K562 (cell line): ENCODE measurements around the gene TNNI2. TPM values are rescaled to one million over a fixed set of nuclear protein-coding genes. Genes with fewer than 3 reads are reported as not detected.

Experiments used
- ATAC-seq: fragments of 200-7000 bp; cut with Tn5 transposase; 3 replicates; pipeline ENCODE4 v1.9.1; 2020; ENCODE audit warnings: moderate library complexity
- BruUV-seq: library from RNA; stranded (reverse); fragments of 400-500 nt; replicated peaks from 2 replicates; lab custom pipeline; 2021; lab: Mats Ljungman, UMichigan
- CTCF ChIA-PET: fragments of 300-600 bp; formaldehyde crosslinking; extraction: SDS; loops from one replicate; lab custom pipeline; 2021; ENCODE audit warnings: low intra/inter-chr PET ratio; lab: Yijun Ruan, JAX
- POLR2A ChIA-PET: fragments of 300-600, 350-650 bp; sonication (Branson Sonifier 250); formaldehyde crosslinking; extraction: SDS; loops from one replicate; lab custom pipeline; 2021; ENCODE audit warnings: antibody characterized with exemption, inconsistent platforms; lab: Yijun Ruan, JAX
- DNase-seq, 4 experiments: peaks; one replicate each; pipeline versions ENCODE4 v3.0.0 to v3.0.0-alpha.2; 2011 to 2018; ENCODE audit warnings: low spot score in 3 of 4, mixed read lengths in 3 of 4; ENCODE audit errors: extremely low read depth in 1 of 4
- FAIRE-seq: peaks from 2 replicates; lab custom pipeline; 2011; peaks lifted over from hg19 to GRCh38; lab: Jason Lieb, UNC
- H2AFZ ChIP-seq: 2 replicates; pipeline ENCODE4 v1.6.0; 2011; ENCODE audit warnings: low read depth, low read length, control low read depth, inconsistent platforms
- H3K27ac ChIP-seq: fragments of 200-600 bp; 3 replicates; pipeline ENCODE4 v1.8.0; 2011; ENCODE audit warnings: low read depth, mild to moderate bottlenecking, control low read depth, inconsistent platforms, low read length, moderate library complexity, mixed read lengths; ENCODE audit errors: extremely low read depth
- H3K27me3 ChIP-seq, 2 experiments: fragments of 300-600 bp in 1 of 2; 2 replicates in 1 of 2; 3 replicates in 1 of 2; pipeline versions ENCODE4 v1.6.0 to v1.8.0; 2011; ENCODE audit warnings: inconsistent platforms in 2 of 2, low read length in 2 of 2, mild to moderate bottlenecking in 1 of 2, mixed read lengths in 1 of 2, moderate library complexity in 1 of 2; ENCODE audit not compliant: control insufficient read depth in 2 of 2, insufficient read depth in 2 of 2
- H3K36me3 ChIP-seq: fragments of 300-600 bp; 3 replicates; pipeline ENCODE4 v1.8.0; 2011; ENCODE audit warnings: mild to moderate bottlenecking, low read length, inconsistent platforms; ENCODE audit not compliant: control insufficient read depth, insufficient read depth
- H3K4me1 ChIP-seq, 2 experiments: fragments of 200-600 bp in 1 of 2; replicated peaks in 1 of 2; 2 replicates in 1 of 2; 3 replicates in 1 of 2; pipeline versions ENCODE4 v1.5.1 to v1.8.0; 2011; ENCODE audit warnings: inconsistent platforms in 2 of 2, low read length in 2 of 2, mild to moderate bottlenecking in 1 of 2, mixed read lengths in 1 of 2, moderate library complexity in 1 of 2; ENCODE audit not compliant: control insufficient read depth in 2 of 2, insufficient read depth in 2 of 2
- H3K4me2 ChIP-seq: 2 replicates; pipeline ENCODE4 v1.6.1; 2011; ENCODE audit warnings: low read length, control low read depth, inconsistent platforms, mixed read lengths; ENCODE audit not compliant: insufficient read depth
- H3K4me3 ChIP-seq: fragments of 200-600 bp; sonication (generic), shearing (Covaris generic); 2 replicates; pipeline ENCODE4 v1.5.1; 2016; ENCODE audit warnings: control low read depth, inconsistent platforms
- H3K79me2 ChIP-seq: fragments of 200-600 bp; 3 replicates; pipeline ENCODE4 v1.8.0; 2011; ENCODE audit warnings: low read length, inconsistent platforms; ENCODE audit not compliant: control insufficient read depth, insufficient read depth
- H3K9ac ChIP-seq, 2 experiments: 2 replicates each; pipeline versions ENCODE4 v1.6.0 to v1.6.1; 2011; ENCODE audit warnings: low read depth in 2 of 2, low read length in 2 of 2, control low read depth in 1 of 2, inconsistent platforms in 1 of 2, mild to moderate bottlenecking in 1 of 2, mixed read lengths in 1 of 2; ENCODE audit not compliant: insufficient read depth in 1 of 2
- H3K9me1 ChIP-seq: one replicate; pipeline ENCODE4 v1.6.0; 2011; ENCODE audit warnings: inconsistent platforms, mild to moderate bottlenecking, low read length, moderate library complexity; ENCODE audit not compliant: control insufficient read depth, insufficient read depth
- H3K9me3 ChIP-seq: replicated peaks from 2 replicates; pipeline ENCODE4 v1.5.1; 2011; ENCODE audit warnings: low read depth, low read length, inconsistent platforms; ENCODE audit not compliant: control insufficient read depth, insufficient read depth
- H4K20me1 ChIP-seq: replicated peaks from 2 replicates; pipeline ENCODE4 v1.6.1; 2011; ENCODE audit warnings: low read length, inconsistent platforms, mixed read lengths; ENCODE audit not compliant: control insufficient read depth, insufficient read depth
- CBFB ChIP-seq: sonication (generic); formaldehyde crosslinking; IDR thresholded peaks from 2 replicates; pipeline ENCODE4 v1.4.0; 2020; ENCODE audit warnings: mild to moderate bottlenecking, missing genetic modification reagents
- MBD1 ChIP-seq: fragments of 250-450 bp; sonication (Bioruptor Pico); IDR thresholded peaks from 2 replicates; pipeline ENCODE4 v1.8.0; 2022; ENCODE audit warnings: inconsistent platforms
- MNT ChIP-seq, 2 experiments: fragments of 450-650 bp; conservative IDR thresholded peaks; 2 replicates each; pipeline ENCODE4 v1.6.1; 2017; ENCODE audit warnings: mild to moderate bottlenecking in 2 of 2, moderate library complexity in 2 of 2
- NBN ChIP-seq: fragments of 450-650 bp; IDR thresholded peaks from 2 replicates; pipeline ENCODE4 v1.6.1; 2016; ENCODE audit warnings: low read depth, mild to moderate bottlenecking
- POLR2B ChIP-seq: fragments of 450-650 bp; IDR thresholded peaks from 2 replicates; pipeline ENCODE4 v1.6.1; 2018; ENCODE audit warnings: low read depth; ENCODE audit not compliant: partially characterized antibody
- TBP ChIP-seq: optimal IDR thresholded peaks from 2 replicates; pipeline ENCODE3; 2011; ENCODE audit warnings: low read depth, low read length, improper control_type of control experiment
- WHSC1 ChIP-seq: IDR thresholded peaks from one replicate; pipeline ENCODE4 v1.6.1; 2012; ENCODE audit warnings: low read length, control low read depth, inconsistent platforms
- ZEB2 ChIP-seq: fragments of 450-650 bp; IDR thresholded peaks from 2 replicates; pipeline ENCODE4 v1.6.1; 2016
- WGBS: fragments of 100-300 bp; shearing (Covaris generic); methylation state at CpG from one replicate; pipeline ENCODE4 v1.1.6; 2016; ENCODE audit warnings: low coverage, mixed read lengths; ENCODE audit not compliant: insufficient coverage; ENCODE audit errors: missing lambda C conversion rate; 5-methylcytosine and 5-hydroxymethylcytosine counted together
- in situ Hi-C: fragments of 300-500 bp; cut with MboI; formaldehyde crosslinking; loops from 4 replicates; pipeline ENCODE4 v1.15.0; 2018; ENCODE audit warnings: inconsistent platforms, mixed read lengths
- intact Hi-C: fragments of 100-400 bp; cut with micrococcal nuclease; formaldehyde crosslinking; loops from 2 replicates; pipeline ENCODE4 v1.14.2; 2022
- polyA plus RNA-seq, 8 experiments: library from polyadenylated mRNA; depleted of rRNA in 4 of 8; stranded (reverse) in 5 of 8; unstranded in 3 of 8; fragments of >200 nt; fragmentation: Nextera tagmentation in 2 of 8; fragmentation: Illumina TruSeq in 1 of 8; extraction: Ambion mirVana in 2 of 8; extraction: Trizol in 1 of 8; gene quantifications; 2 replicates each; pipeline versions ENCODE4 v1.2.1 to v1.2.3, GENCODE V29; 2011 to 2014; ENCODE audit warnings: inconsistent platforms in 1 of 8, missing spikeins in 1 of 8
- total RNA-seq, 7 experiments: library from RNA; depleted of rRNA in 6 of 7; stranded (reverse); fragments of >200 nt in 6 of 7; fragmentation: Illumina TruSeq in 2 of 7; extraction: Trizol in 2 of 7; gene quantifications; 2 replicates each; pipeline versions ENCODE4 v1.2.1 to v1.2.3, GENCODE V29; 2011 to 2021; ENCODE audit warnings: low replicate concordance in 1 of 7

TNNI2 gene
- total and polyA plus RNA-seq, 9 of the 15 experiments (the other 6 are each of a cell fraction or from before 2014, with no cell fraction given): not detected

- Histone ChIP-seq H3K79me2 (no peaks in the 10 kb centered on the region), H3K27me3 (peaks cover 6 to 62% of the 10 kb centered on the region in 2 experiments; a peak in 3 of 5 replicates), H3K9ac (no peak overlapping the region; a peak in 1 of 4 replicates), H3K4me3 (no peak overlapping the region), H4K20me1 (no peaks in the 10 kb centered on the region; the same call in 1 of the 2 replicates), H3K4me2 (no peak overlapping the region), H3K4me1 (peaks cover 9 to 57% of the 10 kb centered on the region in 2 experiments; a peak in 4 of 5 replicates), H3K9me3 (no peaks in the 10 kb centered on the region), H2AFZ (no peak overlapping the region), H3K36me3 (no peaks in the 10 kb centered on the region), H3K9me1 (no peaks in the 10 kb centered on the region), H3K27ac (no peak overlapping the region)
- BruUV-seq: no TSS peak
- DNase-seq (no peak), ATAC-seq (no peak), FAIRE-seq (no peak)
- TF ChIP-seq POLR2B (no peak), MNT (conservative IDR thresholded peaks at IDR 0.05) (no peak), WHSC1 (no peak), NBN (no peak), MBD1 (CRISPR knock-in tag) (no peak), ZEB2 (no peak), TBP (no peak), CBFB (CRISPR knock-in tag) (no peak)
- WGBS: 23% methylated on average over 19 of the region's 21 CpGs
- in situ Hi-C loops: no loop called here
- CTCF ChIA-PET: no interaction called here
- intact Hi-C loops: no loop called here
- POLR2A ChIA-PET: interaction anchor here (0.6 kb wide), 1 partner anchor 141 kb away, joined by 3 read pairs; no protein-coding TSS in a partner anchor
Measured at GRCh38 chr11:1845561-1846452, 7.0 kb downstream of the TNNI2 start.
